ENCODE results near the gene TMCC1. TPM values are rescaled to one million over a fixed set of nuclear protein-coding genes. Genes with fewer than 3 reads are reported as not detected.
A peak's percentile ranks its signal among the peaks of the same experiment; 100 is the strongest.

TMCC1 gene
- total RNA-seq, 1 donor from 2014 or later = 52.5 TPM

- Mint-ChIP-seq H3K27ac (peak overlapping the region; percentile 99), H3K9me3 (ENCODE audit: low read depth) (no peaks in the 10 kb centered on the region), H3K36me3 (ENCODE audit: insufficient read depth) (peaks cover 1% of the 10 kb centered on the region), H3K4me1 (ENCODE audit: low read depth) (peaks cover 30% of the 10 kb centered on the region), H3K4me3 (ENCODE audit: low read depth) (peak overlapping the region; percentile 72), H3K27me3 (no peaks in the 10 kb centered on the region)
- no peak for DNase-seq (ENCODE audit: low spot score, unreplicated experiment)
- no peak for TF ChIP-seq CTCF (IDR thresholded peaks at IDR 0.05; ENCODE audit: unreplicated experiment)
Observed at GRCh38 chr3:129793942-129794310, 99.6 kb downstream of the TMCC1 start.

GRCh38 chr3:129793319-129793718 is 100.2 kb downstream of the TMCC1 start:
- DNase-seq (ENCODE audit: low spot score, unreplicated experiment) = no peak
- Mint-ChIP-seq H3K4me3 (ENCODE audit: low read depth) (peak overlapping the region; percentile 72), H3K27me3 (no peaks in the 10 kb centered on the region), H3K36me3 (ENCODE audit: insufficient read depth) (peaks cover 1% of the 10 kb centered on the region), H3K4me1 (ENCODE audit: low read depth) (peaks cover 30% of the 10 kb centered on the region), H3K27ac (peak overlapping the region; percentile 99), H3K9me3 (ENCODE audit: low read depth) (no peaks in the 10 kb centered on the region)
- no peak for TF ChIP-seq CTCF (IDR thresholded peaks at IDR 0.05; ENCODE audit: unreplicated experiment)

GRCh38 chr3:129783470-129783869 is 110.0 kb downstream of the TMCC1 start:
- H3K4me1 Mint-ChIP-seq (ENCODE audit: low read depth) = peaks cover 1% of the 10 kb centered on the region
- DNase-seq (ENCODE audit: low spot score, unreplicated experiment) = no peak

GRCh38 chr3:129778871-129779270 is 114.6 kb downstream of the TMCC1 start:
- no peak for TF ChIP-seq CTCF (IDR thresholded peaks at IDR 0.05; ENCODE audit: unreplicated experiment)
- H3K27me3 Mint-ChIP-seq = no peaks in the 10 kb centered on the region
- H3K36me3 Mint-ChIP-seq (ENCODE audit: insufficient read depth) = peaks cover 3% of the 10 kb centered on the region
- peaks cover 7% of the 10 kb centered on the region for H3K9me3 Mint-ChIP-seq (ENCODE audit: low read depth)
- H3K27ac Mint-ChIP-seq = no peak overlapping the region
- peaks cover 7% of the 10 kb centered on the region for H3K4me1 Mint-ChIP-seq (ENCODE audit: low read depth)
- H3K4me3 Mint-ChIP-seq (ENCODE audit: low read depth) = no peak overlapping the region
- DNase-seq (ENCODE audit: low spot score, unreplicated experiment) = no peak

More at GRCh38 chr3:129783470-129783869, 110.0 kb downstream of the TMCC1 start:
- H3K4me3 Mint-ChIP-seq (ENCODE audit: low read depth) = no peak overlapping the region
- peaks cover 4% of the 10 kb centered on the region for H3K9me3 Mint-ChIP-seq (ENCODE audit: low read depth)
- no peak for TF ChIP-seq CTCF (IDR thresholded peaks at IDR 0.05; ENCODE audit: unreplicated experiment)
- H3K36me3 Mint-ChIP-seq (ENCODE audit: insufficient read depth) = peaks cover 4% of the 10 kb centered on the region
- no peak overlapping the region for H3K27ac Mint-ChIP-seq
- H3K27me3 Mint-ChIP-seq = no peaks in the 10 kb centered on the region

- H3K27ac Mint-ChIP-seq = peak overlapping the region; percentile 21
- TF ChIP-seq CTCF (IDR thresholded peaks at IDR 0.05; ENCODE audit: unreplicated experiment) = no peak
Observed at GRCh38 chr3:129777806-129778205, 115.7 kb downstream of the TMCC1 start.

More at GRCh38 chr3:129777806-129778205, 115.7 kb downstream of the TMCC1 start:
- Mint-ChIP-seq H3K27me3 (no peaks in the 10 kb centered on the region), H3K9me3 (ENCODE audit: low read depth) (peaks cover 4% of the 10 kb centered on the region), H3K36me3 (ENCODE audit: insufficient read depth) (no peaks in the 10 kb centered on the region), H3K4me1 (ENCODE audit: low read depth) (peaks cover 7% of the 10 kb centered on the region), H3K4me3 (ENCODE audit: low read depth) (no peak overlapping the region)
- DNase-seq (ENCODE audit: low spot score, unreplicated experiment) = no peak

Measured in progenitor cell of endocrine pancreas (in vitro differentiated cells).